ENCODE measurements around the gene MYBPC3. TPM values are rescaled to one million over a fixed set of nuclear protein-coding genes. Genes with fewer than 3 reads are reported as not detected.

Gene MYBPC3
- total RNA-seq: not detected in 2 replicates
- not detected for polyA plus RNA-seq (2012)

DNA sequence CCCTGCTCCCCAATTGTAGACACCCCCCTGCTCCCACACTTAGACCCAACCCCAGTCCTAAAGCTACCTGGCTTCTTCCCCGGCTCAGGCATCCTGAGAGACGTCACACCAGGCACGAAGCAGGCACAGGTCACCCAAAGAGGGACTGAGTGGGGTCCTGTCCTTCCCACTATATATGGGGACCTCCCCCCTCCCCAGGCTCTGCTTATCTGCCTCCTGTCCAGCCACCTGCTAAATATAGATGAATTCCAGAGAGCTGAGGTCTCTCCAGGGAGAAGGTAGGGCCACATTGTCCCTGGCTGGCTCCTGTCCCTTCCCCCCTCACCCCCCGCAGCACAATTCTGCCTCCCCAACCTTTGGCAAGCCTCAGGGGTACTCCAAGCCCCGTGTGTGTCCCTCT, at the start of gene MYBPC3:
MYBPC3 (minus strand) TSS at position 147 of the 400 bp plus-strand sequence; CDS start at position 92, 55 bp downstream.
- no peak for DNase-seq (ENCODE audit: low read depth)

DNA sequence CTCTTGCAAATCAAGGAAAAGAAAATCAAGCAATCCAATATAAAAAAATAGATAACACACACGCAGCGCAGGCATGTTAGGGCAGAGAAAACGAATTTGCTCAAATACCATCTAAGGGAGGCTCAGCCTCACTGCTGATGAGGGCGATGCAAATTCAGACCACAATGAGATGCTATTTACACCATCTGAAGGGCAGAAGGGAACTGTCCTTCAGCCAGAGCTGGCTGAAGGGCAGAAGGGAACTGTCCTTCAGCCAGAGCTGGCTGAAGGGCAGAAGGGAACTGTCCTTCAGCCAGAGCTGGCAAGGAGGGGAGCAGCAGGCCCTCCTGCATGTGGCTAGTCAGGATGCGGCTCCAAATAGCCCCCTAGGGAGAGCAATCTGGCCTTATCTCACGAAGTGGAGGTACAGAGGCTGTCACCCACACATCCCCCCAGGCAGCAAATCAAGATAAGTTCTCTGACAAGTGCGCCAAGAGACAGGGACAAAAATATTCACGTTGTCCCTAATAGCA, 48.3 kb upstream of the MYBPC3 start:
- DNase-seq (ENCODE audit: low read depth): peak; percentile 30

DNA sequence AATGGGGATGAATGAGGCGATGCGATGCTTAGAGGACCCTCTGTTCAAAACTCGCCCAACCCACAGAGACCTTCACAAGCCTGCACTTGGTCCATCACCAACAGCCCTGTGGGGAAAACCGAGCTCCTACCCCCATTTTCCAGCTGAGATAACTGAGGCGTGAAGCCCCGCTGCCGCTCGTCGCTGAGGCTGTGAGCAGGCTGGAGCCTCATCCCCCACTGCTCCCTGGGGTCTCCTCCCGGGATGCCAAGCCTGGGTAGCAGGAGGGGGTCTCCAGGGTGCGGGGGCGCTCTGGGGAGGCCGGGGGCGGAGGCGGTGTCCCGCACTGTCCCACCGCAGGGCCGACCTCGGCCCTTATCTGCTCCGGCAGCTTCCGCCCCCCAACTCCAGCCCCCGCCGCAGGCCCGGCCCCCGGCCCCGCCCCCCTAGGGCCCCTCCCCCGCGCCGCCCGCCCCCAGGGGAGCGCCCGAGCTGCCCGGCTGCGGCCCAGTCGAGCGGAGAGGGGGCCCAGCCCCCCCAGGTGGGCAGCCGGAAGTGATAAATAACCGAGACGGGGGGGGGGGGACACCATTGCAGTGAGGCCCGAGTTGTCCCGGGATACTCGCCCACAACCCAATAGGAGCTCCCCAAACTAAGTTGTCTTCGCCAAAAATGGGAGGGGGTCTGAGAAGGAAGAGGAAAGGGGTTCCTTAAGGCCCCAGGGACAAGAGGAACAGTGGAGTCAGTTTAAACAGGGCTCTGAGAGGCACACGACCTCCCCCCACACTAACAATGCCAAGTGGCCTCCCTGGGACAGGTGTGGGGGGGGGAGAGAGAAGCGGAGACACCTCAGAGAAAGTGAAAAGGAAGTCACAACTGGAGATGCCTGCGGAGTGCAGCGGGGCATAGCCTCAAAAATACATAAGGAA, 47.6 kb upstream of the MYBPC3 start:
- DNase-seq (ENCODE audit: low read depth): no peak

DNA sequence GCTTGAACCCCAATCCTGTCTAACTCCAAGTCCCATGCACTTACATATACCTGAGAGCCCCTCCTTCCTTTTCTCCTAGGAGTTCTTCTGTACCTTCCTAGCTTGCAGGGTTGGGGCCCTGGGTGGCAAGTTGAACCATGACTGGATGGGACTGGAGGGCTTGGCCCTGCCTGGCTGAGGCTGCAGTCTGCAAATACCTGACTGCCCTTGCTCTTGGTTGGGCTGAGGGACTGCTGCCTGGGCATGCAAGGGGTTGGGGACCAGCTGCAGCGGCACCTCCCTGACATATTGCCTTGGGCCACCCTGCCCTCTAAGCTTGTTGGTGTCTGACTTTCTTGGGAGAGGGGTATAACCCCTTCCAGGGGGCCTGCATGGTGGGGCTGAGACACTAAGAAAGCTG, 46.0 kb upstream of the MYBPC3 start:
- no peak for DNase-seq (ENCODE audit: low read depth)

DNA sequence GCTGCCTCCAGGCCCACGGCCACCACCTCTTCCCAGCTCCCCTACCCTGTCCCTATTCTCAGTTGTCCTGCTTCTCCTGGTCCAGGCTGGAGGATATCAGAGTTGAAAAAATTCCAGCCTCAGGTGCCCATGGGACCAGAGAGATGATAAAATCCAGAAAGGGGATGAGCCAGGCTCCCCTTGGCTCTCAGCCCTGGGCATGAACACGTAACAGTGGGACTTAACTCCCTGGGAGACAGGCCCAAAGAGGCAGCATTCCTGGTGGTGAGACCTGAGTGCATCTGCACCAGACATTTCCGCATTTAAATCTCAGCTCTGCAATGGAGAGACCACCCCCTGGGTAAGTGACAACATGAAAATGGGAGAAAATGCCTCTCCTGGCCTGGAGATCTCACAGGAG, 45.5 kb upstream of the MYBPC3 start:
- no peak for DNase-seq (ENCODE audit: low read depth)

DNA sequence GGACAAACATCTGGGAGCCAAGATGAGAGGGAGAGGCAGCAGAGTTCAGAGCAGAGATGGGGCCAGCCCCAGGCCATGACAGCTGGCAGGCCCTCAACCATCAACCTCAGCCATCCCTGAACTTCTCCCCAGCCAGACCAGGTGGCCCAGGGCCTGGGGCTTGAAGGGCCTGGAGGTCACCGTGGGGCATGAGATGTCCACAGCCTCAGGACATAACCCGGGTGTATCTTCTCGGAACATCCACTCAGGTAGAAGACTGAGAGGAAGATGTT, 43.5 kb upstream of the MYBPC3 start:
- peak; percentile 24 for DNase-seq (ENCODE audit: low read depth)

DNA sequence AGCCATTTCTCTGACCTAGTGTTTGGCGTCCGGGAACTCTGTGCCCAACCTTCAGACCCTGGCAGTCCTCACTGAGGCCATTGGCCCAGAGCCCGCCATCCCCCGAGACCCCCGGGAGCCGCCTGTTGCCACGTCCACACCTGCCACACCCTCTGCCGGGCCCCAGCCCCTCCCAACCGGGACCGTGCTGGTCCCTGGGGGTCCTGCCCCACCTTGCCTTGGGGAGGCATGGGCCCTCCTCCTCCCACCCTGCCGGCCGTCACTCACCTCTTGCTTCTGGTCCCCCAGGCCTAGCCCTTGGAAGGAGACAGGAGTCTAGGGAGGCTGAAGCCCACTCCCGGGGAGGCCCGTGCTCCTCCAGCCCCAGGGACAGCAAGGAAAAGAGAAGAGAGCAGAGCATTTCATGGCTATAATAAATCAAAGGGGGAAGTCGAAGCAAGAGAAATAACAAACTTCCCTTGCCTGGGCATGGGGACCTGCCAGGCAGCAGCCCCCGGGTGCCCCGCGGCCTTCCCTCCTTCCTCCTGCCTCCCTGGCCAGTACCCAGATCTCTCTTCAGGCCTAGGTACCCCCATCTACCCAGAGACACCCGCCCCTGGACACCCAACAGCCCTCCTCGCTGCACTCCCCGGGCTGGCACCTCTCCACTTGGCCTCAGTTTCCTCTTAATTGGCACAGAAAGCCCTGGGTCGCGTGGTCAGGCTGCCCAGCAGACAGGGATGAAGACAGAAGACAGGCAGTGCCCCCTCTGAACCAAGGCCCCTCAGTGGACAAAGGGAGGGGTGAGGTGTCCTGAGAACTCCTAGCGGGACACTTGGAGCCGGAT, 42.9 kb upstream of the MYBPC3 start:
- DNase-seq (ENCODE audit: low read depth): no peak

DNA sequence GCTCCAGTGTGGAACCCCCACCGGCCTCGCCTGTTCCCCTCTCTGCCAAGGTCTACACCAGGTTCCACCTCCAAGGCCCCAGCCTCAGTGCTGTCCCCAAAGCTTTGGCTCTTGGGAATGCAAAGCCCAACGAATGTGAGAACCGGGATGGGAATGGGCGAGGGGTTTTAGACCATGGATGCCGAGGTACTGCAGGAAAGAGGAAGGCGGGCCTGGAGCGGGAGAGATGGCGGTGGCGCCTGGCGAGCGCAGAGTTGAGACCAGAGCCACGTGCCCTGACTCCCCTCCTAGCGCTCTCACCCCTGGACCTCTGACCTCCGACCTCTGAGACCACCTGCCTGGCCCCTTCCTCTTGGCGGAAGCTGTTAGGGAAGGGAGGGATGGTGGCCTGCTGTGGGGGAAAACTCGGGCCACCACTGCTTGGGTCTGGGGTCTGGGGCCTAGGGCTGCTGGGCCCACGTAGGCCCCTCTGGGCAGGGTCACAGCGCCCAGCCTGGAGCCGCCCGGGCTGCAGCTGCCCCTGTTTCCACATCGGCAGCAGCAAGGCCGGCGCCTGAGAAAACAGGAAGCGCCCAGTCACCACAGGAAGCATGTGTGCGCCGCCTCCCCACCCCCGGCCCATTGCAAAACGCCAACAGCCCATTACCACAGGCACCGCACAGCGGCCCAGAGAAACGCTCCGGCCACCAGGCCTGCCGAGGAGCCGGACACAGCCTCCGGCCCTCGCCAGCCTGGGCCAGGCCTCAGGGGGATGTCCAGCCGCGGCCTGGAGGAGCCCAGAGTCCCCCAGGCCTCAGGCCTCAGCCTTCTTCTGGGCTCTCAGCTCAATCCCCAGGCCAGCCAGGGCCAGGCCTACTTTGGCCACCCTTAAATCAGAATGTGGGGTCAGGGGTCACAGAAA, 42.1 kb upstream of the MYBPC3 start:
- no peak for DNase-seq (ENCODE audit: low read depth)

DNA sequence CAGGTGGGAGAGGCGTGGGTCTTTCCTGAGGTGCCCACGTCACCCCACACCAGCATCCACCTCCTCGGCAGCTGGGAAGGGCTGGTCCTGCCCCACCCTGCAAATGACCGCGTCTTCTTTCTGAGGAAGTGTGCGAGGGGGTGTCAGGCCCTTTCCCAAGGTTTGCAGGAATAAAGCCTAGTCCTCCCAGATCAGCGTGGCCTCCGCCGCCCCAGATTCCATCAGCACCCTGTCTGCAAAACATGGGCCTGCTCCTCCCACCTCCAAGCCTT, 41.5 kb upstream of the MYBPC3 start:
- peak; percentile 34 for DNase-seq (ENCODE audit: low read depth)

DNA sequence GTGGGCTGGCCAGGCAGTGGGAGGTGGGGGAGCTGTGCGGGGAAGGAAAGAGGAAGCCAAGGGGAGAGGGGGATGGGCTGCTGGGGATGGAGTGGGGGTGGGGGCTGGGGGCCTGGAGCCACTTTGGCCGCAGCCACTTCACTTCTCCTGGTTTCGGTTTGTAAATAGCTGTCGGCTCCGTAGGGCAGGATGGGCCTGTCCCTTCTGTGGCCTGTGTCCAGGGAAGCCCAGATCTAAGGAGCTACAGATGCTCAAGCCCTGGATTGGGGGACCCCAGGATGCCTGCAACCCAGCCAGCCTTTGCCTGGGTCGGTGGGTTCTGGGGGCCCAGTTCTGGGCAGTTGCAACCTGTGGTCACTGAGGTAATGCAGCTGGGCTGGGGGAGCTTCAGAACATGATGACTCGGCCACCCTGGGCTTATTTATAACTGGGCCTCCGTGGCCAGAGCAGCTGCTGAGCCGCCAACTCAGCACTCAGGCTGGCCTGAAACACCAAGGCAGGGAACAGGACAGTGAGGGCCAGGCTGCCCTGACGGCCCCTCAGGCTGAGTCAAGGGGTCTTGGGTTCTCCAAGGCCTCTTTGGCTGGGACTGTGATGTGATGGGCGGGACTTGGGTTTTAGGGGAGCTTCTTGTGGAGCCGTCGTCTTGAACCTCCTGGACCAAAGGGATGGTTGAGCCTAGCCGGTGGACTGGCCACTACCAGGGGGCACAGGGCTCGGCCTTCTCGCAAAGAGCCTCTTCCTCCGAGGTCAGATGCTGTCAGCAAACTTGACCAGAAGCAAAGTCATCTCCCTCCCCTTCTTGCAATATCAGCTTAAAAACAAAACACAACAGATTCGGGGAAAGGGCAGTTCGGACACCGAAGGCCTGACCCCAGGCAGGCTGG, 40.9 kb upstream of the MYBPC3 start:
- DNase-seq (ENCODE audit: low read depth): peak; percentile 95

DNA sequence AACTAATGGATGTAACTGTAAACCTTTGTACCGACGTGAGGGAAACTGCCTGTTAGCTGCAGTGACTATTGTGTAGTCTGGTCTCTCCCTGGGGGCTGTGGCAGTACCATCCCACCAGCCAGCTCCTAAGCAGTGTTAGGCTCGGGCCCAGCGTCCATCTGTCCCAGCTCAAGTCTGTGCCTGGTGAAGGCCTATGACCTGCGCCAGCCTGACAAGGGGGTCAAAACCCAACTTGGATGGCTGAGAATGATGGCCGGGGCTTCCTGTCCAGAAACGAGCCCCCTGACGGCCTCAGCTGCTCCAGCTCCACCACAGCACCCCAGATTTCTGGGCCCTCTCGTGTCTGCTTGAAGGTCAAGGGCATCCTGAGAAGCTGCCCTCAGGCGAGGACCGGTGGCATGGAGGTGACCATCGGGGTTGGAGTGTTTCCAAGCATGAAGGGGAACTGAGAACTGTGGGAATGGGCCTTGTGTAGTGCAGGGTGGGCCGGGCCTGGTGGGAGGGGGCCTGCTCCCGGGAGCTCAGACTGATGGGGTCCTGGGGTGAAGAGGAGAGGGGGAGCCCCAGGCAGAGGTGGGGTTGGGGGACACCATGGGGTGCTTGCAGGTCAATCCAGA, 40.2 kb upstream of the MYBPC3 start:
- DNase-seq (ENCODE audit: low read depth): no peak

DNA sequence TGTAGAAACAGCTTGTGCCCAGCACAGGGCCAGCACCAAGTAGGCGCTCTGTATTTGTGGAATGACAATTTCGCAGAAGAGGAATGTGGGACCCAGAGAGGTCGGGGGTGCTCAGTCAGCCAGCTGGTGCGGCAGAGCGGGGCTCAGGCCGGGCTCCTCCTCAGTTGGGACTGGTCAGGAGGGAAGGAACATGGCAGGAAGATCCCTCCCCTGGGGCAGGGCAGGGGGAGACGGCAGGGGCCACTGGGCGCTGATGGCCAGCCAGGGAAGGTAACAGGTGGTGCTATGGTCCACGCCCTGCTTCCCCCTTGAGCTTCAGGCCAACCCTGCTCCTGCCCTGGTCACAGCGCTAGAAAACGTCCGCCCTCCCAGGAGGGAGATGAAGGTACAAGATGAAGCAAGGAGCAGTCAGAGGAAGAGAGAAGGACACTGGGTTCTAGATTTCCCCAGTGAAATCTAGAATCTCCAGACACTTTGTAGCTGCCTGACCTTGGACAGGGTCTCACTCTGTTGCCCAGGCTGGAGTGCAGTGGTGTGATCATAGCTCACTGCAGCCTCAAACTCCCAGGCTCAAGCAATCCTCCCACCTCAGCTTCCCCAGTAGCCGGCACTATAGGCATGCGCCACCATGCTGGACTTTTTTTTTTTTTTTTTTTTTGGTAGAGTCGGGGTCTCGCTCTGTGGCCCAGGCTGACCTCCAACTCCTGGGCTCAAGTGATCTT, 39.4 kb upstream of the MYBPC3 start:
- DNase-seq (ENCODE audit: low read depth): no peak

DNA sequence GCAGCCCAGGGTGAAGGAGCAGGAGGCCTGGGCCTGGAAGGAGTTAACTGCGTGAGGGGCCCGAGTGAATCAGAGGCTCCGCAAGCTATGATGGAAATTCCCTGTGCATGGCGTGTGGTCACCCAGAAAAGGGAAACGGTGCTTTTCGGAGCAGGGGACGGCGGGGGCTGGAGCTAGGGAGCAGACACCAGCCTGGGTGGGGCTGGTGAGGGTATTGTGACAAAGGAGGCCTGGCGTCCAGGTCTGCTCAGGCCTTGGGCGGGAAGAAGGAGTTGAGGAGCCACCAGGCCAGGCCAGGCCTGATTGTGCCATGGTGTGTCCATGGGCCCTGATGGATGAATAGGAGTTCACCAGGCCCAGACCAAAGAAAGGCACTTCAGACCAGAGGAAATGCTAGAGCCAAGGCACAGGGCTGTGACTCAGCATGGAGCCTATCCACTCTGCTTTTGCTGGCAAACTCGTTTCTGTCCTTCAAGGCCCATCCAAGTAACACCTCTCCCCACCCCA, 38.6 kb upstream of the MYBPC3 start:
- DNase-seq (ENCODE audit: low read depth): no peak

DNA sequence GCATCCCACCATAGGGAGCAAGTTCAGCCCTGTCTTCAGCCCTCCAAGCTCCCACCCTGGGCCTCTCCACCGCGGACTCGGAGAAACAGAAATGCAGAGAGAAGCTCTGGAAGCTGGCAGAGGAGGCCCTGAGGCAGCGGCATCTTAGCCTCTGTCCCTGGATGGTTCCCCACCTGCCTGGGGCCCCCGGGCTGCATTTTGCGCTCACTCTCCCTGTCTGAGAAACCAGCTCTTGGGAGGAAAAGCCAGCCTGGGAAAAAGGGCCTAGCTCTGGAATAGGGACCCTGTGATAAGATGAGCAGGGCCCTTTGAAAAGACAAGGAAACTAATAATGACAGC, 37.9 kb upstream of the MYBPC3 start:
- no peak for DNase-seq (ENCODE audit: low read depth)

DNA sequence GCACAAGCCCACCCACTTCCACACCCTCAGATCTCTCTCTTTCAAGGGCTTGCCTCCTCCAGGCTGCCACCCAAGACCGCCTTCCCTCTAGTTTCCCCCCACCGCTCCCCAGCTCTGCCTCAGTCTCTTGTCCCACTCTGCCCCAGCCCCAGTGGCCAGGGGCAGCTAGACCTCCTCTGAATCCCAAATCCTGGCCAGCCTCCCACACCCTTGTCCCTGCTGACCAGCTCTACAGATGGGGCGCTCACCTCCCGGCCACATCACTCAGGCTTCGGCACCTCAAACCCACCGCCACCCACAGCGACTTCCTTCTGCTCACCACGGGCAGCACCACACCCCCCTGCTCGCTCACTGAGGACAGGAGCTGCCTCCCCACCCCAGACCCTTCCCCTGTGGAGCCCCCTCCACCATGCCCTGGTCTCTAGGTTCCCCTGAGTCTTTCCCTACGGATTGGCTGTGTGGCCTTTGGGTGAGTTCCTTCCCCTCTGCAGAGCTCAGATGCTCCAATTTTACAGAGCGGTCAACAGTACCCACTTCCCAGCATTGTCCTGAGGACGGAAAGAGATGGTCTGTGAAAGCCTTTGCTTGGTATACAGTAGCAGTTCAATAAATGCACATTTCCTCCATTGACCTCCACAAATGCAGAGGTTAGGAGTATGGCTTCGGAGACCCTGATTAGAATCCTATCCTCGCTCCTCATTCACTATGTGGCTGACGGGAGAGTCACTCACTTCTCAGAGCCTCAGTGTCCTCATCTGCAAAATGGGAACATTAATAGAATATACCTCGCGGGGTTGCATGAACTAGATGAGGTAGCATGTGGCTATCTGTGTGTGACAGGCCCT, 37.3 kb upstream of the MYBPC3 start:
- DNase-seq (ENCODE audit: low read depth): no peak

DNA sequence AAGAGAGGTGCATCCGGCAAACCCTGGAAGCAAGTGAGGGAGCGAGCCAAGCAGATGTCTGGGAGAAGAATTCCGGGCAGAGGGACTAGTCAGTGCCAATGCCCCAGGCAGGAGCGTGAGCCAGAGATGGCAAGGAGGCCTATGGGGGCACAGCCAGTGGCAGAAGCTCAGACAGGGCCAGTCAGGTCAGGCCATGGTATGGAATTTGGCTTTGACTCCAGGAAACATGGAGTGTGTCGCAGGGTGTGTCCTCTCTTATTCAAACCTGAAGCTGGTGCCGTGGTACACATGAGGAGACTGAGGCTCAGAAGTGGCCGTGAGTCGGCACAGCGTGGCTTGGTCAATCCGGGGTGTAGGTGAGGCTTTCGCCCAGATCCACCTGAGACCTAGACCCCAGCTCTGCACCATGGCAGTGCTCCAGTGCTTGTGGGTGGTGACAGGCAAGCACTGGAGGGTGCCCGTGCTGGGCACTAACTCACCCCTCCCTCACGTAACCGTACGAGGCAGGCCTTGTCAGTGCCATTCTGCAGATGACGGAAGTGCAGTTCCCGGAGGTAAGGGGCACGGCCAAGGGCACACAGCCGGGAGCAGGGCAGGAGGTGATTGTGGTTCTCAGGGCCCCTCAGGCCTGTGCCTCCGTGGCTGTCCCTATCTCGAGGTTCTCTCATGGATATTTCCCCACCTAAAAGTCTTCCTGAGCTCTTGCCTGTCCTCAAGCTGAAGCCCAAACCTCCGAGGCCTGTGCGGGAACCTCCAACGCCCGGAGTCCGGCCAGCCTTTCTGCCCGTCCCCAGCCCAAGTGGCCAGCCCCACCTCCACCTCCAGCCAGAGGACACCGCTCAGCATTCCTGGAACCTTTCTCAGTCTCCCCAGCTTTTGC, 36.4 kb upstream of the MYBPC3 start:
- no peak for DNase-seq (ENCODE audit: low read depth)

DNA sequence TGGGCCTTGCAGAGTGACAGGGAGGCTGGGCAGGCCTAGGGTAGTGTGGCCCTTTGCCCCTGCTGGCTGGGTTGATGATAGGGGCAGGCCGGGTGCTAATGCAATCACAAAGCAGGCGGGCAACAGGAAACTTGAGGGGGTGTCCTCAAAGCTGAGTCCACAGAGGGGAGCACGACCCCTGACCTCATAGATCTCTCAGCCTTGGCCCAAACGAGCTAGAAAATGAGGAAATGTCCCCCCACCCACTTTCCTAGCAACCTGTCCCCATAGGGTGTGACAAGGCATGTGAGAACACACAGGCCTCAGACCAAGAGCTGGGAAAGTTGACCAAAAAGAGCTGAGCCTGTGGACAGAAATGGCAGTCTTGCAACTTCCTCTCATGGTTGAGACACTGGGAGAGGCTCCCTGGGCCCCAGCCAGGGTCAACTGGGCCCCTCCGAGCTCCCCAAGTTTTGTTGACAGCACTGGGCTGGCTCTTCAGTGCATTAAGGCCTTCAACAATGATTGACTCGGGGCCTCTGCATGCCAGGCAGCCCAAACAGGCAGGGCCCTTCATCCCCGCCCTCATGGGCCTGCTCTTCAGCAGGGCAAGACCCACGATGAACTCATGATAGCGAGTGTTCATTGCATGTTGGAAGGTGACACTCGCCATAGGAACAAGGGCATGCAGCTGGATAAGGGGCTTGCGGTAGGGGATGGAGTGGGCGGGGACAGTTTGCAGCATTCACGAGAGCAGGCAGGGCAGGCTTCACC, 35.6 kb upstream of the MYBPC3 start:
- DNase-seq (ENCODE audit: low read depth): no peak
